IPS-NIHi11 (cell line): ENCODE results near the gene DCP2.

Experiments used
- DNase-seq: peaks from one replicate; pipeline ENCODE4 v3.0.0; 2012; ENCODE audit warnings: mixed read lengths, low spot score

Gene DCP2

DNA sequence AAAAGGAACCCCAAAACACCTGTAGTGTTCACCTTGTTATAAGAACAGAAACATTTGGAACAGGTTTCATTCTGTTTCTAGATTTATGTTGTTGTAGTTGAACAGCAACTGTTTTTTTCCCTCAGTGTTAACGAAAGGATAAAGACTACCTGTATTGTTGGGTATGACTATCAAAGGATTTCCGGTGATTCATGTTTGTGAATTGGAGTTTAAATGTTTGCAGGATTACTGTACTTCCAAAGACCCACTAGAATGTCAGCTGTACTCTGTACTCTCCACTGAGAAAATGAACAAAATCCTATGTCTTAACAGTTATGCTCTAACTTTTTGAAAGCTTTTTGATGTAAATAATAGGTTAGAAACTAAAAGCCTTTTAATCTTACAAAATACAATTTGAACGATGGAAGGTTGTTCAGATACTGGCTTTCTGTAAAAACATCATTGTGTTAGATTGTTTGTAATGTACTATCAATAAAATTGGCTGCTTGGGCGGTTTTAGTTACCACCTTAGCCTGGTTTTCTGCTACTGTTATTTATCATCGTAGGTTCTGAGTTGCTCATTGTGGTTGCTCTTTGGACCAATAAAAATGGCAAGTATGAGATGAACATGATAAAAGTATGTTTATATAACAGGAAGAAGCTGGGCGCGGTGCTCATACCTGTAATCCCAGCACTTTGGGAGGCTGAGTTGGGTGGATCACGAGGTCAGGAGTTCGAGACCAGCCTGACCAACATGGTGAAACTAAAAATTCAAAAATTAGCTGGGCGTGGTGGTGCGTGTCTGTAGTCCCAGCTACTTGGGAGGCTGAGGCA is 44.1 kb downstream of the DCP2 start:
- no peak for DNase-seq

DNA sequence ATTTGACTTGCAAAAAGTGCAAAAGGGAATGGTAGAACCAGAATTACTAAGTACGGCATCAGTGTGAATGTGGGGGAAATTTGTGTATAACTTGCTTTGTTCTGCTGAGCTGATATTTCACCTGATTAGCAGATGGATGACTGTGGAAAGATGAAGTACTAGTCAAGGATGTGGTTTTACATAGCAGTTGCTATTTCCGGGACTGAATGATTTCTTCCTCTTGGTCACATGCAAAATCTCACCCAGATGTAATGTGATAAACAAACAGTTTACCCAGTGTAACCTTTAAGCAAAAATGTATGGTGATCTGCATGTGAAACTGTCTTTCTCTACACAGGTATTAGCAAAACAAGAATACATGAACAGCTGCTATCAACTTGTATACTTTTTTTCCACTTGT is 46.1 kb downstream of the DCP2 start:
- no peak for DNase-seq

DNA sequence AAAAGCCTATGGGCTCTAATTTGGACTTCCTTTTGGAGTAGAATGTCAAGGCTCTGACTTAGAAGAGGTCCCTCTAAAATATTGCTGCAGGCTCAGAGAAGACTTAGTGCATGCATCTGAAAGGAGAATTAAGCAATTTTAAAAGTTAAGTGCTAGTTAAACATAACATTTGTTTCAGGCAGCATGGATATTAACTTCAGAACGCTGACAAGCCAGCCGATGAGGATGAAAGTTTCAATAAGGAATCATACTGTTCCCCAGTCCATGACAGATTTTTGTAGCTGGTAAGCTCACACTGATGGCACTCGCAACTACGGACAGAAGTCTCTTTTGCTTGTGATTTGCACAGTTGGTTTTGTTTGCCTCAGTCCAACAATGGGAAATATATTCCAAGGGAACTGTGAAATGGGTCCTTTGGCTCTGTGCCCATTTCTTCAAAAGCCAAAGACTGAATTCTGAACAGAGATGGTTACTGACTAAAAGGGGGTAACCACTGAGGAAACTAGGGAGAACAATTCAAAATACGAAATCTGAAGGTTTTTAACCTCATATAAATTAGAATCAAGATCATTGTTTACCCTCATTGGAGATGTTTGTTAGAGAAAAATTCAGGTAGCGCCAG is 47.6 kb downstream of the DCP2 start:
- no peak for DNase-seq

DNA sequence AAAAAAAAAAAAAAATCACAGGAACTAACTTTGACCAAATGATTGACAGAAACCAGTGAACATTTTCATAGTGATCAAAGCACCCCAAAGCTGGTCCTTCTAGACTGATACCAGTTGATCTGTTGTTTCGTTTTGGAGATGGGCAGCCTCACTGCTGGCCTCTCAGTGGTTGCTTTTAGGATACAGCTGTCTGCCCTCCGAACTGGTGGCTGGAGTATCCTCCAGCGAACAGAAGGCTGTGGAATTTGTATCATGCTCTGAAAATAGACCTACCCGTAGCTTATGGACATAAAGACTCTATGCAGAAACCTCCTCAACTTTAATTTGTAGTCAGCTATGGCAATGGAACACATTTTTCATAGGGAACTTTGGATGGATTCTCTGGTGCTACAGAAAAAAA is 49.0 kb downstream of the DCP2 start:
- no peak for DNase-seq

GRCh38 chr5:113026211-113026610 is 49.6 kb downstream of the DCP2 start:
- no peak for DNase-seq

DNA sequence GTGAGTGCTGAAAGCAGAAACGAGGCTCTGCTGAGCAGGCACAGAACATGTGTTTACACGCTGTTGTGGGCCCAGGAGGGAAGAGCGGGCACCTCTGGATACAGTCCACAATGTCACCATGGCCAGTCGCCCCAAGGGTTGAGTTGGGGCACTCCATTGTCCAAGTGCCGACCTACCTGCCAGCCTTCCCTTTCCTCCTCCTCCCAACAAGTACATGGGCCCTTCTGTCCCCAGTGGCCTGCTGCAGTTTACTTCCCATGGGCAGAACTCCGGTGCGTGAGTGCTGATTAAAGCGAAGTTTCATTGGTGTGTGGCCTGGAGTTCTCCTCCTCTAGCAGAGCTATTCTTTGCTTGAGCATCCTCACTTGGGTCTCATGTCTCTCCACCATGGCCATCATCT is 50.4 kb downstream of the DCP2 start:
- DNase-seq: no peak

DNA sequence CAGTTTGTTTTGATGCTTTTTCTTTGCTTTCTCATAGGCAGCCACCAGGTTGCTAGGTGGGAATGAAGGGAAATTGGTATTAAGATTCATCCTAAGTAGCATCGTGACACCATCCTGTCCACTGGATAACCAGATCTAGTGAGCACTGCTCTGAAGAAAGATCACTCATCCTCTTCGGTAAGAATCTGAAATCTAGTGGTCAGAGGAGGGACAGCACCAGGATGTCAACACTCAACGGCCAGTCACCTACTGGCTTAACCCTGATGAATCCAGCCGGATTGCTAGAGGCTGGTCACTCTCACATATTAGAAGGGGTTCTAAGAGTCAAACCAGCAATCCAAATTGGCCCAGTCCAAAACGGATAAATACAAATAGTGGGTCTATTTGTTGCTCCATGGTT is 50.8 kb downstream of the DCP2 start:
- DNase-seq: no peak

- no peak for DNase-seq
Measured at GRCh38 chr5:113029614-113030013, 53.0 kb downstream of the DCP2 start.

DNA sequence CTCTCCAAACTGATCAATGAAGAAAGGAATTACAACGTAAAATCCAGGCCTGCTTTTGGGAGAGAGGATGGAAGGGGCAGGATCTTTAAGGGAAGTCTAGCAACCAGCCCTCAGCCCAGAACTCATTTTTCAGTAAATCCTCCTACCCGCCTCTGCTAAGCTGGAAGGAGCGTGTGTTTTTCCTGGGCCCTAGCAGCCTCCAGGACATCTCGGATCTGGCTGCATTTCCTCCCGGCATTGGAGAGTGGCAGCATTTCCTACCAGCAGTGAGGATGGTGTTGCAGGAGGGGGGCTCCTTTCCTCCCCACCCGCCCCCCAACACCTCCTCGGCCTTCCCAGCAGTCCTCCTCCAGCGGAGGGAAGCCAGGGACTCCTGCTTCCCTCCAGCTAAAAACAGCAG is 54.5 kb downstream of the DCP2 start:
- peak; percentile 30 for DNase-seq

DNA sequence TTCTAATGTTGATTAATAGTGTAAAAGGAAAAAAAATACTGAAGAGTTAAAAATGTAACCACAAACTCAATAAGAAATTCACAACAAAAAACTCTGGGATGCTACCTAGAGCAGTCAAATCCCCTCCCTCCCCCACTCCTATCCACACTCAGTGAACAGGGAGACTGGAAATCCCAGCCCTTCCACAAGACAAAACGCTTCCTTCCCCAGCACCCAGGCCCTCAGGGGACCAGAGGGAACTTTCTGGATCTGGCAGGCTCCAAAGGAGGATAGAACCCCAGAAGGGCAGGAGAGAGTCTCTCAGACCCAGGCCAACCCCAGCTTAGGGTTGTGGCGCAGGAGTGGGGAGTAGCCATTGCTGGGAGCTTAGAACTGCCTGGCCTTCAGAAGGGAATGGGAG is 55.0 kb downstream of the DCP2 start:
- peak; percentile 32 for DNase-seq

GRCh38 chr5:113034182-113034773 is 57.7 kb downstream of the DCP2 start:
- DNase-seq: peak; percentile 32

DNA sequence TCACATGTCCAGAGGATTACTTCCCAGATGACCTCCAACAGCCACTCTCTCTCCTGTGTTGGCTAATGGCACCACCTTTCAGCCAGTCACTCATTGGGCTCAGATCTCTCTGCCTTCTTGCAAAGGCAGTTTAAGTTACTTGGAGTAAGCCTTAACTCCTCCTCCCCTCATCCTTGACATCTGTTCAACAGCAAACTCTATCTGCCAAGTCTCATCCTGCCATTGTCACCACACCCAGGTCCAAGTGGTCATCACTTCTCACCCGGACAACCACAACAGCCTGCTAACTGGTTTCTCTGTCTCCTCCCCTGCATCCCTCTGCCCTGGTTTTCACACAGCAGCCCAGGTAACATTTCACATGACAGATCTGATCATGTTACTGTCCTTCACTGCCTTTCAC is 58.5 kb downstream of the DCP2 start:
- no peak for DNase-seq

DNA sequence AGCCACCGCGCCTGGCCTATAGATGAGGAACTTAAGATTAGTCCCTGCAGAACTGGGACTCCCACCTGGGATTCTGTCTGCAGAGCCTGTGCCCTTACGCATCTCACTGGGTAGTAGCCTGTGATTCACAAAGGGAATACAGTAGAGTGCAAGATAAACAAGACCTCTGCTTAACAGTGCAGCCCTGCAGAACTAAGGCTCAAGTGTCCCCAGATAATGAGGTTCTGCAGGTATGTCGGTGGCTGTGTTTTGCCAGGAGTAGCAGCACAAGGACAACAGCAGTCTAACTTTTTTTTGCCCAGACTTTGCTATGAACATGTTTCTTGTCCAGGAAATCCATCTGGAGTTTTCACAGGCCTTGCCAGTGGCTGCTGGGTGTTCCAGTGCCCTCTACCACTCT is 59.7 kb downstream of the DCP2 start:
- DNase-seq: no peak

GRCh38 chr5:113036826-113037225 is 60.2 kb downstream of the DCP2 start:
- DNase-seq: no peak

DNA sequence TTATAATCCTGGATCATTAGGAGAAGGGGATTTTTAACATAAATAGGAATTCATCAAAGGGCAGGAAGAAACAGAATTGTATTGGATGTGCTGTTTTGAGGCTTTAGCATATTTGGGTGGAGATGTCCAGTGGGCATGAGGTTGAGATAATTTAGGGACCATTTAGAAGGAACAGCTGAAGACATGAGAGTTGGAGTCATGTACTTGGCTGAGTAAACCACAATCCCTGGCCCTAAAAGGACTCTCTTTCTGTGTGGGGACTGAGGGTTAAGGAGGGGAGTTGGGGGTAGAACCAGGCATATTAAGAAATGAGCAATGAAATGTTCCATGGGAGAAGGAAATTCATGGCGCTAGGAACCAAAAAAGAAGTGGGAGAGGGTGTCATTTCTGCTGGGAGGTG is 61.5 kb downstream of the DCP2 start:
- no peak for DNase-seq

DNA sequence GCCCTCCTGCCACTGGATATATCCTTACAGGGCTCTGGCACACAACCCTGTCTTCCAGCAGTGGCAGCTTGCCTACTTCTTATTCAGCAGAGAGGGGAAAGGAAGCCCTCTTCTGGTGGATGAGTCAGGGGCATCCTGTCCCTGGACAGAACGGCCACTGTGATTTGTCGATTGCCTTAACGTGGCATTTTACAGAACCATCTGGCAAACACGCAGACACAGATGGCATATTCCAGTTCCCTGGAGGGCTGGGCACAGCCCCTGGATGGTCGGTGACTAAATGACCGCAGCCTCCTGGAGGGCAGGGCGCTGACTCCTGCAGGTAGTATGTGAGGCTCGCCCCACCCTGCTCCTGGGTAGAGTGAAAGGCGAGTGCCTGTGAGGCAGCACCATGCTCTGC is 62.1 kb downstream of the DCP2 start:
- DNase-seq: peak; percentile 29

GRCh38 chr5:113039229-113039933 is 62.8 kb downstream of the DCP2 start:
- no peak for DNase-seq

DNA sequence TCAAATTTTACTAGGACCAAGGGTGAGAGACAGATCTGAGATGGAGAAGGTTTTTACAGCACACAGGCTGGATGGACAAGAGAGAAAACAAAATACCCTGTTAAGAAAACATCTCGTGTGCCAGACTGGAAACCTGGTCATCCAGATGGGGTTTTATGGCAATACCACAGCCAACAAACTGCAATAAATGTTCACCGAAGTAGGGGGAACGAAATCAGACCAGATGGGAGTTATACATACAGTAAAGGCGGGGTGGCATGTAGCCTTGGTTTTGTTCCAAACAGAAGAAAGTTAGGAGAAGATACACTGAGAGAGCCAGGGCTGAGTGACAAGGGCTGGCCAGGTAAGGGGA is 63.3 kb downstream of the DCP2 start:
- DNase-seq: no peak

DNA sequence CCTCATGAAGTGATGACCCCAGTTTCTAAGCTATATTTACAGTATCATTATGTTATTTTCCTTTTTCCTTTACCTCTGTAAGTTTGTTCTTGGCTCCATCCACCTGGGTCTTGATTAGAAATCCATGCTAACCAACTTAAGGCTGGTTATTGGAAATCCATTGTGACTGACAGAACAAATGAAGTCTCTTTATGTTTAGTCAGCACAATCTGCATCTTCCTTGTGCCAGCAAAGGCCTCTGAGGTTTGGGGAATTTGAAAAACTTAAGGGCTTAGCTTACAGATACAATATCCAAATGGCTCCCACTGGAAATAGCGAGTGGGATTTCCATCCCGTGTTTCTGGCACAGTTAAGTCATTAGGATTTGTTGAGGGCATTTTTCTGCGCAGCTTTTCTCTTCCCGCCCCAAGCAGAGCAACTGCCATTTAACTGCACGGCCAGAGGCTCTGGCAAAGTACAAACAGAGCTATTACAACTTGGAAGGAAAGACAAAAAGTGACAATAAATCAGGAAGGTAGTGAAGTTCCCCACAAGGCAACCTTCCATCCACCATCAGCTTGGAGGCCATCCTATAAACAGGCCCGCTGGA is 64.2 kb downstream of the DCP2 start:
- DNase-seq: no peak

- DNase-seq: no peak
Measured at GRCh38 chr5:113042491-113043243, 66.1 kb downstream of the DCP2 start.

GRCh38 chr5:113043491-113043931 is 66.9 kb downstream of the DCP2 start:
- peak; percentile 79 for DNase-seq
